Measurements from ENCODE around the gene PML.
A peak's percentile ranks its signal among the peaks of the same experiment; 100 is the strongest.

PML gene

DNA sequence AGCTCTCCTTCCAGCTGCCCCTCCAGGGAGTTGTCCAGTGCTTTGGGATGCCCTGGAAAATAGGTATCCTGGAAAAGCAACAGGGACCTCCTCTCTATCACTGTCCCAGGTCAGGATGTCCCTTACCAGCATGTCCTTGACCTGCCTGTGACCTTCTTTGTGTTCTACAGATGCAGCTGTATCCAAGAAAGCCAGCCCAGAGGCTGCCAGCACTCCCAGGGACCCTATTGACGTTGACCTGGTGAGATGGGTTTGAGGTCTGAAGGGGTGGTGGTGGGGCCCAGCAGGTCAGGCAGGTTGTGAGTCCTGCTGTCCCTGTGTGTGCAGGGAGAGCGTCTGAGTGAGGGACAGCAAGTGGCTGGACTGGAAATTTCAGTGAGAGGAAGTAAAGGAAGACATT lies 30.2 kb downstream of the PML start:
- TF ChIP-seq, protein P1, sequence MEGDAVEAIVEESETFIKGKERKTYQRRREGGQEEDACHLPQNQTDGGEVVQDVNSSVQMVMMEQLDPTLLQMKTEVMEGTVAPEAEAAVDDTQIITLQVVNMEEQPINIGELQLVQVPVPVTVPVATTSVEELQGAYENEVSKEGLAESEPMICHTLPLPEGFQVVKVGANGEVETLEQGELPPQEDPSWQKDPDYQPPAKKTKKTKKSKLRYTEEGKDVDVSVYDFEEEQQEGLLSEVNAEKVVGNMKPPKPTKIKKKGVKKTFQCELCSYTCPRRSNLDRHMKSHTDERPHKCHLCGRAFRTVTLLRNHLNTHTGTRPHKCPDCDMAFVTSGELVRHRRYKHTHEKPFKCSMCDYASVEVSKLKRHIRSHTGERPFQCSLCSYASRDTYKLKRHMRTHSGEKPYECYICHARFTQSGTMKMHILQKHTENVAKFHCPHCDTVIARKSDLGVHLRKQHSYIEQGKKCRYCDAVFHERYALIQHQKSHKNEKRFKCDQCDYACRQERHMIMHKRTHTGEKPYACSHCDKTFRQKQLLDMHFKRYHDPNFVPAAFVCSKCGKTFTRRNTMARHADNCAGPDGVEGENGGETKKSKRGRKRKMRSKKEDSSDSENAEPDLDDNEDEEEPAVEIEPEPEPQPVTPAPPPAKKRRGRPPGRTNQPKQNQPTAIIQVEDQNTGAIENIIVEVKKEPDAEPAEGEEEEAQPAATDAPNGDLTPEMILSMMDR (conservative IDR thresholded peaks at IDR 0.05): no peak
- peak overlapping the region; percentile 68 for H3K27ac ChIP-seq

DNA sequence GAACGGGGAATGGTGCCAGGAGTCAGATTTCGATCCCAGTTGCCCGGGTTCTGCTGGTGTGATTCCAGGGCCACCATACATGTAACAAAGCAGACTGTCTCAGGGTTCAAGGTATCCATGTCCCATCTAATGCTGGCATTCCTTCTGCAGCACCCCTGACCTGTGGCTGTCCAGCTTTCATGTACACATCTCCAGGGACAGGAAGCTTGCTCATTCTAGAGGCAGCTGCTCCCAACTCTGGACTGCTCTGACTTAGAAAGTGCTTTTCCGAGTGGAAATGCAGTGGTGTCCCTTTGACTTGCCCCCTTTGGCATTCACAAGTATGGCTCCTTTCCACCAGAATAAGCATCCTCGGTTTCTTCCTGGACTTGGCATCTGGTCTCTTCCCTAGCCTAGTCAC lies 30.9 kb downstream of the PML start:
- H3K27ac ChIP-seq: peak overlapping the region; percentile 68
- TF ChIP-seq, protein P1 (conservative IDR thresholded peaks at IDR 0.05): no peak

DNA sequence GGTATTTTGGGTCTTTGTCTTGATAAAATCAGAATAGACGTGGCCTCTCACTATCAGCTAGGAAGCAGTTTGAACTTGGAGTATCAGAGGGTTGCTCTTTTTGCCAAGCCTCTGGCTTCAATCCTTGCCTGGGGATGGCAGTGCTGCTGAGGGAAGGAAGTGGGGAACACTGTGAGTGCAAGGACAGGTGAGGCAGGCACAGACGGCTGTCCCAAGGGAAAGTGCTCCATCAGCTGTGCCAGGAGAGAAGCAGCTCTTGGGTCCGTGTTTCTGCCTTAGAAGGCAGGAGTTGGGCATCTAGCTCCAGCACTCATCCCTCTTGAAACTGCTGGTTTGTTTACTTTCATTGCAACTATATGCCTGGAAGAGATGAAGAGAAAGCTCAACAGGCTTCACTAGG lies 33.2 kb downstream of the PML start:
- no peak overlapping the region for H3K27ac ChIP-seq
- TF ChIP-seq, protein P1 (conservative IDR thresholded peaks at IDR 0.05): no peak

DNA sequence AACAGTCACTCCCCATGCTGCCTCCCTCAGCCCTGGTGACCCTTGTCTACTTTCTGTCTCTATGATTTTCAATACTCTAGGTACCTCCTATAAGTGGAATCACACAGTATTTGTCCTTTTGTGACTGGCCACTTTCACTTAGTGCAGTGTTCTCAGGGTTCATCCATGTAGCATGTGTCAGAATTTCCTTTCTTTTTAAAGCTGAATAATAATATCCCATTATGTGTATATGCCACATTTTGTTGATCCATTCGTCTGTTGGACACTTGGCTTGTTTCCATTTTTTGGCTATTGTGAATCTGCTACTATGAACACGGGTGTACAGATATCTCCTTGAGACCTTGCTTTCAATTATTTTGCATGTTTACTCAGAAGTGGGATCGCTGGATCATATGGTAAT lies 34.1 kb downstream of the PML start:
- TF ChIP-seq, protein P1 (conservative IDR thresholded peaks at IDR 0.05): no peak

DNA sequence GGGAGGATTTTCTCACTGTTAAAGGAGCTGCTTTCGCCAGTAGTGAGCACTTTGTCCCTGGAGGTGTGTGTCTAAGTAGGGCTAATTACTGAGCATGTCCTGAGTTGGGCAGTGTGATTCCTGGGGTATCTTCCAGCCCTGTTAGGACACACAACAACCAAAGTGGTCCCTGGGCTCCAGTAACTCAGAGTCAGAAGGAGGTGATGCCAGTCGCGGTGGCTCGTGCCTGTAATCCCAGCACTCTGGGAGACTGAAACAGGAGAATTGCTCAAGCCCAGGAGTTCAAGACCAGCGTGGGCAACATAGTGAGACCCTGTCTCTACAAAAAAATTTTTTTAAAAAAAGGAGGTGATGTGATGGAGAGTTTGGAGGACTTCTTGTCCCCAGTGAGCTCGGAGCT lies 37.5 kb downstream of the PML start:
- no peak overlapping the region for H3K27ac ChIP-seq

More for the DNA sequence above, 34.1 kb downstream of the PML start:
- no peak overlapping the region for H3K27ac ChIP-seq

DNA sequence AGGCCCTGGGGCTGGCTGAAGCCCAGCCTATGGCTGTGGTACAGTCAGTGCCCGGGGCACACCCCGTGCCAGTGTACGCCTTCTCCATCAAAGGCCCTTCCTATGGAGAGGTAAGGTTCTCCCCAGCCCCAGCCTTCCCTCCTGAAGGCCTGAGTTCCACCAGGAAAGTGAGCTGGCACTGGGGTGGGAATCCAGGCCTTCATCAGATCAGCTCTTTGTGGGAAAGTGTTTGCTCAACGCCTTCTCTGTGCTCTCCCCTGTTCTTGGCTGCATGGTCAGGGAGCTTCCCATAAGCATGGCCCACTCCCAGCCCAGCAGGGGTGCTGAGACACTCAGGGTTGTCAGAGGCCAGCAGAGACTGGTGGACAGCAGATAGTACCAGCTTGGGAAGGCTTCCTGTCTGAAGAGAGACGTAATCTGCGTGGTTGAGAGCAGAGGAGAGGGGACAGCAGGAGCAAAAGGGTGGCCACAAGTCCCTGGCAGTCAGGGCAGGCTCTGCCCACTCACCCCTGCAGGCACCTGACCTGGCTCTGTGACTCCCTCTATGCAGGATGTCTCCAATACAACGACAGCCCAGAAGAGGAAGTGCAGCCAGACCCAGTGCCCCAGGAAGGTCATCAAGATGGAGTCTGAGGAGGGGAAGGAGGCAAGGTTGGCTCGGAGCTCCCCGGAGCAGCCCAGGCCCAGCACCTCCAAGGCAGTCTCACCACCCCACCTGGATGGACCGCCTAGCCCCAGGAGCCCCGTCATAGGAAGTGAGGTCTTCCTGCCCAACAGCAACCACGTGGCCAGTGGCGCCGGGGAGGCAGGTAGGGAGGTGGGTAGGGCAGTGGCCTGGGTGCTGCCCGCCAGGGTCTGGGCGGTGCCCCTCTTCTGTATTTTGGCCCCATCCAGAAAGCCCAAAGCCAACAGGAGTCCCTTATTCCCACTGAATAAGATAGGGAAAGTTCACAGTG lies 38.4 kb downstream of the PML start:
- H3K27ac ChIP-seq: no peak overlapping the region
- TF ChIP-seq, protein P1 (conservative IDR thresholded peaks at IDR 0.05): no peak

More for the DNA sequence above, 37.5 kb downstream of the PML start:
- TF ChIP-seq, protein P1 (conservative IDR thresholded peaks at IDR 0.05): no peak

DNA sequence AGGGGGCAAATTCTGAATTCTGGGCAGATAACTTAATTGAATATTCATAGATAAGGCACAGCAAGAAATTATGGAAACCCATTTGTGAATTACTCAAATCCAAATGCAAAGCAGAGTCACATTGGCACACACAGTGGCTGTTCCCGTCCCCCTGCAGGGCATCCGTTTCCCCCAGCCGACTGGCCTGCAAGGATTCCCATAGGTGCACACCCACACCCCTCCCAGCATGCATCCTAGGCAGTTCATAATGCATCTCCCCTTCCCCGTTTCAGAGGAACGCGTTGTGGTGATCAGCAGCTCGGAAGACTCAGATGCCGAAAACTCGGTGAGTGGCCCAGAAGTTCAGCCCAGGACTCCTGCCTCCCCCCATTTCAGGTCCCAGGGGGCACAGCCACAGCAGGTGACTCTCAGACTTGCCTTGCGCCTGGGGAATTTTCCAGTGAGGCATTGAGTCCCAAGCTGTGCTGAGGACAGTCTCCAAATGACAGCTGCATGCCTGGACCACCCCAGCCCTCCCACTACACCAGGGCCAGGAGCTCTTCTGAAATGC lies 39.8 kb downstream of the PML start:
- H3K27ac ChIP-seq: no peak overlapping the region
- TF ChIP-seq, protein P1 (conservative IDR thresholded peaks at IDR 0.05): no peak

Measured in VCaP (cell line).